BJ (cell line): Measurements from ENCODE around the gene GGCX. TPM values are rescaled to one million over a fixed set of nuclear protein-coding genes. Genes with fewer than 3 reads are reported as not detected.

ENCODE experiments used
- CTCF ChIA-PET: fragments of 350-600 bp; formaldehyde crosslinking; extraction: SDS; loops from one replicate; lab custom pipeline; 2021; ENCODE audit warnings: antibody characterized with exemption, inconsistent platforms; lab: Yijun Ruan, JAX
- POLR2A ChIA-PET: fragments of 300-600 bp; sonication (Branson Sonifier 250); formaldehyde crosslinking; extraction: SDS; loops from one replicate; lab custom pipeline; 2021; ENCODE audit warnings: antibody characterized with exemption; lab: Charles Lee
- DNase-seq: peaks from one replicate; pipeline ENCODE4 v3.0.0-alpha.2; 2011; ENCODE audit warnings: low read depth
- H3K27me3 ChIP-seq: 2 replicates; pipeline ENCODE4 v1.6.0; 2011; ENCODE audit warnings: low read length; ENCODE audit not compliant: control insufficient read depth, insufficient read depth
- H3K36me3 ChIP-seq: 2 replicates; pipeline ENCODE4 v1.5.1; 2011; ENCODE audit warnings: low read length; ENCODE audit not compliant: control insufficient read depth, insufficient read depth
- H3K4me3 ChIP-seq: 2 replicates; pipeline ENCODE4 v1.5.1; 2011; ENCODE audit warnings: low read depth, mild to moderate bottlenecking, control low read depth, low read length
- polyA plus RNA-seq: library from polyadenylated mRNA; depleted of rRNA; stranded (reverse); fragments of >200 nt; gene quantifications from 2 replicates; pipeline ENCODE4 v1.2.3, GENCODE V29; 2011
- TF ChIP-seq, protein P1 (sequence below): IDR thresholded peaks from 2 replicates; pipeline ENCODE4 v1.5.1; 2011; ENCODE audit warnings: low read depth, mild to moderate bottlenecking, control low read depth, inconsistent platforms, low read length, moderate library complexity; ENCODE audit not compliant: insufficient read depth

The GGCX gene
- polyA plus RNA-seq, 1 experiment: 45.9 TPM

DNA sequence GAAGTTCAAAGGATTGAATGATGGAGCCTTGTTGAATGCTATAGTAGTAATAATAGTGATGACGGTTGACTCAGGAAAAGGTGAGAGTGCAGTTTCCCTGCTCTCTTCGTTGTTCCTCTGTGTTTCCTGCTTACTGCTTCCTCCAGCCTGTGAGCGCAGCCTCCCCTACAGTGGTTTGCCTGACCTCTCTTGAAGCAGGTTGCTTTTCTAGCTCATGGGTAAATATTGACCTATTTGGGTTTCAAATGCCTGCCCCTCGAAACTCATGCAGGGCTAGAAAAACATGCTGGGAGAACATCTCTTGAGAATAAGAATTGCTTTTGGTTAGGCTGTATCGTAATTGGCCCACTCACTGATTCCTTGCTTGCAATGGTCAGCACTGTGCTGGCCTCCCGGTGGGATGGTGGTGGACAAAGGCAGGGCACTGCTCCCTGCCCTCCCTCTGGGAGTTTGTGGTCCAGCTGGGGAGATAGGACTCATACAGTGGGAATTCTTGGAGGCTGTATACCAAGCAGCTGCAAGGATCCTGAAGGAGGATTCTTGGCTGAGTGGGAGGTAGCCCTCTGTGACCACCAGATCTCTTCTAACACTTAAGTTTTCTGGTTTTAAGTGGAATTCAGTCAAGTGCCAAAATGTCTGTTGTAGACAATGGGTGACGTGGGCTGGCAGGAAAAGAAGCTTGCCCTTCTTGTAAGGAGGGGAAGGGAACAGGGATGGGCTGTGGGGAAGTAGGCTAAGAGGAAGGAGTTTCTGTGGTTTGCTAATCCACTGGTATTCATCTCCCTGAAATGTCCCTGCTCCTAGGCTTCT, 28.9 kb upstream of the GGCX start:
- Histone ChIP-seq H3K36me3 (peaks cover 1% of the 10 kb centered on the region; the same call in 1 of the 2 replicates), H3K4me3 (no peak overlapping the region), H3K27me3 (no peaks in the 10 kb centered on the region)
- DNase-seq: peak; percentile 82
- TF ChIP-seq, protein P1, sequence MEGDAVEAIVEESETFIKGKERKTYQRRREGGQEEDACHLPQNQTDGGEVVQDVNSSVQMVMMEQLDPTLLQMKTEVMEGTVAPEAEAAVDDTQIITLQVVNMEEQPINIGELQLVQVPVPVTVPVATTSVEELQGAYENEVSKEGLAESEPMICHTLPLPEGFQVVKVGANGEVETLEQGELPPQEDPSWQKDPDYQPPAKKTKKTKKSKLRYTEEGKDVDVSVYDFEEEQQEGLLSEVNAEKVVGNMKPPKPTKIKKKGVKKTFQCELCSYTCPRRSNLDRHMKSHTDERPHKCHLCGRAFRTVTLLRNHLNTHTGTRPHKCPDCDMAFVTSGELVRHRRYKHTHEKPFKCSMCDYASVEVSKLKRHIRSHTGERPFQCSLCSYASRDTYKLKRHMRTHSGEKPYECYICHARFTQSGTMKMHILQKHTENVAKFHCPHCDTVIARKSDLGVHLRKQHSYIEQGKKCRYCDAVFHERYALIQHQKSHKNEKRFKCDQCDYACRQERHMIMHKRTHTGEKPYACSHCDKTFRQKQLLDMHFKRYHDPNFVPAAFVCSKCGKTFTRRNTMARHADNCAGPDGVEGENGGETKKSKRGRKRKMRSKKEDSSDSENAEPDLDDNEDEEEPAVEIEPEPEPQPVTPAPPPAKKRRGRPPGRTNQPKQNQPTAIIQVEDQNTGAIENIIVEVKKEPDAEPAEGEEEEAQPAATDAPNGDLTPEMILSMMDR: no peak
- ChIA-PET POLR2A (no interaction called here), CTCF (interaction anchor here (1.0 to 1.3 kb wide), 3 partner anchors 11 to 47 kb away, joined by 3 to 6 read pairs (median 5); no protein-coding TSS in a partner anchor)

DNA sequence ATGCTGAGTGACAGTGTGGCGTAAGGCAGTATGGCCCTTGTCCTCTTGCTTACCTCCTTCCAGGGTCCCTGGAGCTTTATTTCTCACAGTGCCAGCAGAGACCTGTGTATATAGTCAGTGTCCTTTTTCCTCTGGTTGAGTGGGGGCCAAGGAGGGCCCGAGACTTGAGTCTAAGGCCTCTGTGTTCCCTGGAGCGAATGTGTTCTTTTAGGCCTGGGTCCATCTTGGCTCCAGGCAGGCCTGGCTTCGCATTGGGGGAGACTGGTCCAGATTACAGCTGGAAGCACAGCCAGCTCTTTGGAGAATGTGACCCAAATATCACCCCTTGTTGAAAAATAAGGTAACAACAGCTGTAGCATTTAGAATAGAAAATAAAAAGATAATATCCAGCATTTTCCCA, 27.9 kb upstream of the GGCX start:
- DNase-seq: no peak
- H3K36me3 ChIP-seq: peaks cover 1% of the 10 kb centered on the region; the same call in 1 of the 2 replicates
- H3K27me3 ChIP-seq: no peaks in the 10 kb centered on the region
- POLR2A ChIA-PET: no interaction called here
- CTCF ChIA-PET: interaction anchor here (1.1 kb wide), 1 partner anchor 16 kb away, joined by 3 read pairs; no protein-coding TSS in a partner anchor
- H3K4me3 ChIP-seq: no peak overlapping the region
- TF ChIP-seq, protein P1: no peak

DNA sequence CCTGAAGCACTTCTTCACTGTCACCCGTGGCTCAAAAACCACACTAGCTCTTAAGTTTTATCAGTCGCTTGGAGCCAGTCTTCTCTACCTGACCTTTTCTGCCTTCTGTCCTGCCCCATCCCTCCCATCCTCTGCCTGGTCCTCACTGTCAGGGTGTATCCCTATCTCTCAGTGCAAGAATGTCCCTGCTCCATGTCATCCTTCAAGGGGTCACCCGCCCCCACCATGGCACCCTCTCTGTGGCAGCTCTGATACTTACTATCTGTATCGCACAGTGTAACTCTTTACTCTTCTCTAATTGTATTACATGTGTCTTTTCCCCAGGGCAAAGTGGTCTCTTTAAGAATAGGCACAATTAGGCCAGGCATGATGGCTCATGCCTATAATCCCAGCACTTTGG, 27.4 kb upstream of the GGCX start:
- Histone ChIP-seq H3K27me3 (no peaks in the 10 kb centered on the region), H3K36me3 (peaks cover 1% of the 10 kb centered on the region; the same call in 1 of the 2 replicates), H3K4me3 (no peak overlapping the region)
- ChIA-PET POLR2A (no interaction called here), CTCF (interaction anchor here (1.1 kb wide), 1 partner anchor 17 kb away, joined by 3 read pairs; no protein-coding TSS in a partner anchor)
- no peak for DNase-seq
- TF ChIP-seq, protein P1: no peak

DNA sequence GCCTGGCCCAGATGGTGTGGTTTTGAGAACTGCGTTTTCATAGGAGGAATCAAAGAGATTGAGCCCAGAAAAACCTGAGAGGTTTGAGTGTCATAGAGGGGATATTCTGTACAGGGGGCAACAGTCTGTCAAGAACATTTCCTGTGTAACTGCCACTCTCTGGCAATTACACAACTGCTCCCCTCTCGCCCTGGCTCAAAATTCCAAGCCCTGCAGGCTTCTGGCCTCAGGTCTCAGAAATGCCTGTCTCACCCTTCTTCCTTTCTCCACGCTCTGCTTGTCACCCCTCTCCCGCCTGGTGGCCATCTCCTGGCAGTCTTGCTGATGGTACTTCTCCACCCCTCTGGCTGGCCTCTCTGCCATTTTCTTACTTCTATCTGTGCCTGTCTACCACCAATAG, 26.9 kb upstream of the GGCX start:
- Histone ChIP-seq H3K4me3 (no peak overlapping the region), H3K27me3 (no peaks in the 10 kb centered on the region), H3K36me3 (peaks cover 1% of the 10 kb centered on the region; the same call in 1 of the 2 replicates)
- CTCF ChIA-PET: interaction anchor here (1.1 to 1.6 kb wide), 2 partner anchors 17 to 36 kb away, joined by 3 to 4 read pairs; no protein-coding TSS in a partner anchor
- DNase-seq: no peak
- TF ChIP-seq, protein P1: no peak
- POLR2A ChIA-PET: no interaction called here

DNA sequence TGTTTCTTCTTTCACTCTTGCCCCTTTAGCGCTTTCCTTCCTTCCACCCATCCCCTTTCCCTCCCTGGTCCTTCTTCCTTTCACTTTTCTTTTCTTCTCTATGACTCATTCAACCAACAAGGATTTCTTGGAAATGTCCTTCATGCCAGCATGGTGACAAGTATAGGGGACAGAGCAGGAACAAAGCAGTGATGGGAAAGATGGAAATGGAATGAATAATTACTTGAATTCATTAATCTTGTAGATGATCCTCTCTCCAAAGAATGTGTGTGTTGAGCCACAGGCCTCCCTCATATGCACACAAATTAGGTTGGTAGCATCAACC, 24.4 kb upstream of the GGCX start:
- H3K4me3 ChIP-seq: no peak overlapping the region
- no peaks in the 10 kb centered on the region for H3K27me3 ChIP-seq
- ChIA-PET CTCF (interaction anchor here (1.0 to 1.3 kb wide), 2 partner anchors 9 to 34 kb away, joined by 4 read pairs; no protein-coding TSS in a partner anchor), POLR2A (interaction anchor here (0.6 kb wide), 1 partner anchor 26 kb away, joined by 4 read pairs; the partner anchor contains the start of gene C2orf68)
- H3K36me3 ChIP-seq: no peaks in the 10 kb centered on the region
- TF ChIP-seq, protein P1: no peak
- no peak for DNase-seq
